Kidney epithelial cell (primary cell): ENCODE data around the gene WEE1. TPM values are rescaled to one million over a fixed set of nuclear protein-coding genes. Genes with fewer than 3 reads are reported as not detected.

Experiments
- DNase-seq: peaks from one replicate; pipeline ENCODE4 v3.0.0-alpha.2; 2010; ENCODE audit warnings: low read depth
- H3K27me3 ChIP-seq: 2 replicates; pipeline ENCODE4 v1.6.0; 2011; ENCODE audit warnings: low read length; ENCODE audit not compliant: control insufficient read depth, insufficient read depth
- H3K36me3 ChIP-seq: 2 replicates; pipeline ENCODE4 v1.5.1; 2011; ENCODE audit warnings: low read length; ENCODE audit not compliant: control insufficient read depth, insufficient read depth
- H3K4me3 ChIP-seq: 2 replicates; pipeline ENCODE4 v1.5.1; 2011; ENCODE audit warnings: low read depth, mild to moderate bottlenecking, control low read depth, low read length
- total RNA-seq: library from RNA; depleted of rRNA; stranded (reverse); fragments of >200 nt; gene quantifications from 2 replicates; pipeline ENCODE4 v1.2.3, GENCODE V29; 2015
- TF ChIP-seq, protein P1 (sequence below): IDR thresholded peaks from 2 replicates; pipeline ENCODE4 v1.5.1; 2011; ENCODE audit warnings: mild to moderate bottlenecking, moderate library complexity, low read length, control low read depth, inconsistent platforms; ENCODE audit not compliant: insufficient read depth, poor library complexity, severe bottlenecking

Gene WEE1
- total RNA-seq, 1 donor from 2014 or later: 57.3 TPM

DNA sequence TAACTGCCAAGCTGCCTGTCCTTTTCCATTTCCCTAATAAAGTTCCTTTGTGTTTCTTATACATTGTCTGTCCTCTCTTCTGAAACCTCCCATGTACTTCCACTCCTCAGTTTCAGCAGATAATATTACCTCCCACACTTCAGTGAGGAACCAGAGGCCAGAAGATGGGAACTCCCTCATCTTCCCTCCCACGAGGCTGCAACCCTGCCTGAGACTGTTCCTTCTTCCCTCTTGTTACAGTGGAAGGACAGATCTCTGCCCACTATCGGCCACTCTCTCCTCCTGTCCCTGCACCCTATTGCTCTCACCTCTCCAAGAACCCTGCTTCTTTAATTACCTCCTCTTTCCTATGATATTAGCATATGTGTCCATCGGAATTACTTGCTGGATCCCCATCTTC is 52.3 kb downstream of the WEE1 start:
- no peaks in the 10 kb centered on the region for H3K36me3 ChIP-seq
- DNase-seq: no peak
- H3K4me3 ChIP-seq: no peak overlapping the region
- no peaks in the 10 kb centered on the region for H3K27me3 ChIP-seq
- TF ChIP-seq, protein P1, sequence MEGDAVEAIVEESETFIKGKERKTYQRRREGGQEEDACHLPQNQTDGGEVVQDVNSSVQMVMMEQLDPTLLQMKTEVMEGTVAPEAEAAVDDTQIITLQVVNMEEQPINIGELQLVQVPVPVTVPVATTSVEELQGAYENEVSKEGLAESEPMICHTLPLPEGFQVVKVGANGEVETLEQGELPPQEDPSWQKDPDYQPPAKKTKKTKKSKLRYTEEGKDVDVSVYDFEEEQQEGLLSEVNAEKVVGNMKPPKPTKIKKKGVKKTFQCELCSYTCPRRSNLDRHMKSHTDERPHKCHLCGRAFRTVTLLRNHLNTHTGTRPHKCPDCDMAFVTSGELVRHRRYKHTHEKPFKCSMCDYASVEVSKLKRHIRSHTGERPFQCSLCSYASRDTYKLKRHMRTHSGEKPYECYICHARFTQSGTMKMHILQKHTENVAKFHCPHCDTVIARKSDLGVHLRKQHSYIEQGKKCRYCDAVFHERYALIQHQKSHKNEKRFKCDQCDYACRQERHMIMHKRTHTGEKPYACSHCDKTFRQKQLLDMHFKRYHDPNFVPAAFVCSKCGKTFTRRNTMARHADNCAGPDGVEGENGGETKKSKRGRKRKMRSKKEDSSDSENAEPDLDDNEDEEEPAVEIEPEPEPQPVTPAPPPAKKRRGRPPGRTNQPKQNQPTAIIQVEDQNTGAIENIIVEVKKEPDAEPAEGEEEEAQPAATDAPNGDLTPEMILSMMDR: no peak

DNA sequence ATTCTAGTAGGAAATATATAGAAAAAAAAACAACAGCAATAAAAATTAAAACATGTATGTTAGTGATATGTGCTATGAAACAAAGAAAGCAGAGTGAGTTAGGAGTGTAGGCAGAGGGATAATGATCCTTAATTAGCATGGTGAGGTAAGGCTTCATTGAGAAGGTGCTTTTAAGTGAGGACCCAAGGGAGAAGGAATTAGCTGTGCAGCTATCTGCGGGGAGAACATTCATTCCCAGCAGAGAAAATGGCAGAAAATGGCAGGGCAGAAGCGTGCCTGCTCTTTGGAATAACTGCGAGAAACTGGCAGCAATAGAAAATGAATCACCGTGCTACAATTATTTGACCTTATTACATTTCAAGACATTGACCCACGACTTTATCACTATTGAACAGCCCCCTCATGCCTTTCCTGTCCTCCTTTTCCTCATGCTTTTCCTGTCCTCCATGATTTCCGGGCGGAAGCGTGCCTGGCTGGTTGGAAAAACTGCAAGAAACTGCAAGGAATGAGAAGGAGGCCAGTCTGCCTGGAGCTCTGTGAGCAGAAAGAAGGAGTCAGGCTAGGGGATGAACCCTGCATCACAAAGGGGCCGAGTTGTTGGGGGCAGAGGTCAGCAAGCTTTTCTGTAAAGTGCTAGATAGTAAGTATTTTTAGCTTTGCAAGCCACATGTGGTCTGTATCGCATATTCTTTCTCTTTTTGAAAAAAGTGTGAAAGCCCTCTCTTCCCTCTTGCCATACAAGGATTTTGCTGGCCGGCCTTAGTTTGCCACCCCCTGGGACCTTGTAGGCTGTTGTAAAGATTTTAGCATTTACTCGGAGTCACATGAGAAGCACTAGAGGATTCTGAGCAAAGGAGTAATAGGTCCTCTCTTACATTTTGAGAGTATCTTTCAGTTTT is 53.3 kb downstream of the WEE1 start:
- DNase-seq: no peak
- TF ChIP-seq, protein P1: no peak

DNA sequence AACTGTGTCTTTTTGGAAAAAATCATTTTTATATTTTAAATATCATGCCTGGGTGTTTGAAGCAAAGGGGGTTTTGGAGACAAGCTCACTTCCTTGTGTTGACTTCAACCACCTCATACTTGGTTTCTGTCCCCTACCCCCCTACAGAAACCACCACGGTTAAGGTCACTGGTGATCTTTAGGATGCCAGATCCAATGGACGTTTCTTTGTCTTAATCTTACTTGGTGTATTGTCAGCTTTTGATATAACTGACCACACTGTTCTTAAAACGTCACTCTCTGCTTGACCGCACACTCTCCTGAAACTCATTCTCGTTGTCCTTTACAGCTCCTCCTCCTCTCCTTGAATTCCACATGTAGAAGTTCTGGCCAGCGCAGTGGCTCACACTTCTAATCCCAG is 55.6 kb downstream of the WEE1 start:
- Histone ChIP-seq H3K36me3 (no peaks in the 10 kb centered on the region), H3K4me3 (no peak overlapping the region), H3K27me3 (no peaks in the 10 kb centered on the region)
- DNase-seq: no peak
- TF ChIP-seq, protein P1: no peak

More for the DNA sequence above, 53.3 kb downstream of the WEE1 start:
- H3K36me3 ChIP-seq: no peaks in the 10 kb centered on the region
- no peaks in the 10 kb centered on the region for H3K27me3 ChIP-seq
- H3K4me3 ChIP-seq: no peak overlapping the region

DNA sequence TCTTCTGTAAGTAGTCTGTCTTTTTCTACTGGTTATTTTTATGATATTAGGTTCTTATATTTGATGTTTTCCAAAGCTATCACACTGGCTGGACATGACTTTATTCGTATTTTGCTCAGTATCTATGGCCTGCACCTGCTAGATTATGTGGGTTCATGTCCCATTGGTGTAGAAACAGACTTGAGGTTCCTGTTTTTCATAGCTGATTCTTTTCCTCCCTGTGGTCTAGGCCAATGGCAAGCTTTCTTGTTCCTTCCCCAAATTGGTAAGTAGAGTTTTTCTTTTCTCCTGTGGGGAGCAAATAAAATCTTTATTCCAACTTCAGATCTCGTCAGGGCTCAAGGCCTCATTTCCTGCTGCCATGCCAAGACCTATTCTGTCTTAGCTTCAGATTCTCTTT is 60.2 kb downstream of the WEE1 start:
- no peaks in the 10 kb centered on the region for H3K27me3 ChIP-seq
- no peak overlapping the region for H3K4me3 ChIP-seq
- TF ChIP-seq, protein P1: no peak
- no peaks in the 10 kb centered on the region for H3K36me3 ChIP-seq
- no peak for DNase-seq

DNA sequence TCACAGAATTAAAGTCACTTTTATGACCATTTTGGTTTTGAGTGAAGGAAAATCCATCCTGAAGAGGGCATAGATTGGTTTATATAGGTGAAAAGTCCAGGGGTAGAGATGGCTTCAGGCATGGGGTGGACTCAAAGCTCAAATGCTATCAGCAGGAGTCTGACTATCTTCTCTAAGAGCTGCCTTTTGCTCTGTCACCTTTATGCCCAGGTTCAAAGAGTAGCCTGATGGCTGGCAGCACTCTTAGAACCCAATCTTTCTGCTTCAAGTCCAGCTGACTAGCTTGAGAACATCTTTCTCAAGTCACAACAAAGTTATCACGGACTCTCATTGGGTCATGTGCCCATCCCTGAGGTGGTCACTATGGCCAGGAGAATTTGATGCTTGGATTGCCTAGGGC is 63.2 kb downstream of the WEE1 start:
- Histone ChIP-seq H3K4me3 (no peak overlapping the region), H3K36me3 (no peaks in the 10 kb centered on the region), H3K27me3 (no peaks in the 10 kb centered on the region)
- TF ChIP-seq, protein P1: no peak
- no peak for DNase-seq
